Osteocyte (in vitro differentiated cells): ENCODE results near the gene TUT1. TPM values are rescaled to one million over a fixed set of nuclear protein-coding genes. Genes with fewer than 3 reads are reported as not detected.
"Not testable (repeated sequence)": the region's sequence is repeated elsewhere in the genome, so short reads cannot be mapped to it uniquely, and the experiment has no call there.

Experiments
- DNase-seq: peaks from one replicate; pipeline ENCODE4 v3.0.0; 2021; ENCODE audit warnings: mixed read lengths; ENCODE audit not compliant: unreplicated experiment; ENCODE audit errors: extremely low spot score
- H3K27ac Mint-ChIP-seq: one replicate; pipeline ENCODE4 v1.8.0; 2021; ENCODE audit warnings: mild to moderate bottlenecking, mixed read lengths; ENCODE audit not compliant: unreplicated experiment
- H3K27me3 Mint-ChIP-seq: one replicate; pipeline ENCODE4 v1.8.0; 2021; ENCODE audit warnings: mixed read lengths; ENCODE audit not compliant: unreplicated experiment
- H3K36me3 Mint-ChIP-seq: one replicate; pipeline ENCODE4 v1.8.0; 2021; ENCODE audit warnings: mixed read lengths; ENCODE audit not compliant: unreplicated experiment
- H3K4me1 Mint-ChIP-seq: one replicate; pipeline ENCODE4 v1.8.0; 2021; ENCODE audit warnings: mixed read lengths; ENCODE audit not compliant: unreplicated experiment
- H3K4me3 Mint-ChIP-seq: one replicate; pipeline ENCODE4 v1.8.0; 2021; ENCODE audit warnings: mild to moderate bottlenecking, moderate library complexity, mixed read lengths; ENCODE audit not compliant: unreplicated experiment
- H3K9me3 Mint-ChIP-seq: one replicate; pipeline ENCODE4 v1.8.0; 2021; ENCODE audit warnings: mixed read lengths; ENCODE audit not compliant: unreplicated experiment
- total RNA-seq: library from RNA; stranded (reverse); gene quantifications from 2 replicates; pipeline ENCODE4 v1.2.1, GENCODE V29; 2021
- TF ChIP-seq, protein P1 (sequence below): fragments of 200-600 bp; sonication (generic); IDR thresholded peaks from 2 replicates; pipeline ENCODE4 v1.5.0; 2021; ENCODE audit warnings: antibody characterized with exemption, mild to moderate bottlenecking, moderate library complexity

The TUT1 gene
- total RNA-seq, 1 donor from 2014 or later: 12.7 TPM

GRCh38 chr11:62575156-62575555 is 16.2 kb downstream of the TUT1 start:
- TF ChIP-seq, protein P1, sequence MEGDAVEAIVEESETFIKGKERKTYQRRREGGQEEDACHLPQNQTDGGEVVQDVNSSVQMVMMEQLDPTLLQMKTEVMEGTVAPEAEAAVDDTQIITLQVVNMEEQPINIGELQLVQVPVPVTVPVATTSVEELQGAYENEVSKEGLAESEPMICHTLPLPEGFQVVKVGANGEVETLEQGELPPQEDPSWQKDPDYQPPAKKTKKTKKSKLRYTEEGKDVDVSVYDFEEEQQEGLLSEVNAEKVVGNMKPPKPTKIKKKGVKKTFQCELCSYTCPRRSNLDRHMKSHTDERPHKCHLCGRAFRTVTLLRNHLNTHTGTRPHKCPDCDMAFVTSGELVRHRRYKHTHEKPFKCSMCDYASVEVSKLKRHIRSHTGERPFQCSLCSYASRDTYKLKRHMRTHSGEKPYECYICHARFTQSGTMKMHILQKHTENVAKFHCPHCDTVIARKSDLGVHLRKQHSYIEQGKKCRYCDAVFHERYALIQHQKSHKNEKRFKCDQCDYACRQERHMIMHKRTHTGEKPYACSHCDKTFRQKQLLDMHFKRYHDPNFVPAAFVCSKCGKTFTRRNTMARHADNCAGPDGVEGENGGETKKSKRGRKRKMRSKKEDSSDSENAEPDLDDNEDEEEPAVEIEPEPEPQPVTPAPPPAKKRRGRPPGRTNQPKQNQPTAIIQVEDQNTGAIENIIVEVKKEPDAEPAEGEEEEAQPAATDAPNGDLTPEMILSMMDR: no peak
- H3K4me1 Mint-ChIP-seq: peaks cover 43% of the 10 kb centered on the region
- H3K9me3 Mint-ChIP-seq: no peaks in the 10 kb centered on the region
- no peak for DNase-seq
- no peaks in the 10 kb centered on the region for H3K27me3 Mint-ChIP-seq
- peak overlapping the region; percentile 99 for H3K27ac Mint-ChIP-seq
- H3K36me3 Mint-ChIP-seq: peaks cover 32% of the 10 kb centered on the region
- peak overlapping the region; percentile 95 for H3K4me3 Mint-ChIP-seq

GRCh38 chr11:62574363-62575071 is 16.8 kb downstream of the TUT1 start:
- H3K27me3 Mint-ChIP-seq: no peaks in the 10 kb centered on the region
- H3K4me1 Mint-ChIP-seq: peaks cover 48% of the 10 kb centered on the region
- DNase-seq: no peak
- peak overlapping the region; percentile 99 for H3K27ac Mint-ChIP-seq
- H3K36me3 Mint-ChIP-seq: peaks cover 32% of the 10 kb centered on the region
- H3K9me3 Mint-ChIP-seq: no peaks in the 10 kb centered on the region
- peak overlapping the region; percentile 95 for H3K4me3 Mint-ChIP-seq
- TF ChIP-seq, protein P1: no peak

DNA sequence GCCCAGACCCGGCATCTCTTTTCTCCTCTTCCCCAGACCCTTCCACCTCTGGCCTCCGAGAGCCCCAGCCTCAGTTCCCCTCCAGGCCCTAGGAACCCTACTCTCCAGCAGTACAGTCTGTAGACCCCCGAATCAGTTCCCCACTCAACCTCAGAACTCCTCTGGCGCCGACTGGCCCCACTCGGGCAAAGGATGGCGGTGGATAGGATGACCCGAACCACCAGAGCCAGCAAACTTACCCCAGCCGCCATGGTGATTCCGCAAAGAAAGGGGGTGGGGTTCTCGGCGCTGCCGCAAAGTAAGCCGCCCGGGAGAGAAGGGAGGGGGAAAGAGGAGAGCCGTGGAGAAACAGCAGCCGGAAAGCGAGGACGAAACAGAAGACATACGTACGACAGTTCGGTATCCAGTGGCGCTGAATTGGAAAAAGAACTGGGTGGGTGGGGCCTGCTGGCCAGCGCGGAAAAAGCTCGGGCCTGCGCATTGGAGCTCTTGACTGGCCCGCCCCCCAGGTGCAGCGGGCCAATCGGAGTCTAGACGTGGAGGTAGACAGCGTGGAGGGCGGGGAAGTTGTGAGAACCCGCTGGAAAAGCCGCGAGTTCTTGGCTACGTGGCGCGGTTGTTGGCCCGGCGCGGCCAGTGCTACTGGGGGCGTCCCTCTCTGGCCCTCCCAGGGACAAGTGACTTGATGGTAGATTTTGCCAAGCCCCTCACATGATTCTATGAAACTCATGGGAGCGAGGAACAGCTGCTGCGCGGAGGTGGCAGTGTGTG is 17.5 kb downstream of the TUT1 start, which contains the start of gene EEF1G:
TSS of gene EEF1G (minus strand) at position 300 of the 771 bp plus-strand sequence. CDS start at position 251, 49 bp downstream.
- Mint-ChIP-seq H3K27me3 (no peaks in the 10 kb centered on the region), H3K27ac (peak within 1 kb of the TSS; percentile 99), H3K36me3 (peaks cover 33% of the 10 kb centered on the region), H3K4me1 (peaks cover 48% of the 10 kb centered on the region), H3K4me3 (peak within 1 kb of the TSS; percentile 95), H3K9me3 (no peaks in the 10 kb centered on the region)
- TF ChIP-seq, protein P1: no peak
- peak; percentile 100 for DNase-seq

- TF ChIP-seq, protein P1: no peak
- H3K36me3 Mint-ChIP-seq: peaks cover 33% of the 10 kb centered on the region
- H3K4me1 Mint-ChIP-seq: peaks cover 48% of the 10 kb centered on the region
- peak overlapping the region; percentile 99 for H3K27ac Mint-ChIP-seq
- peak overlapping the region; percentile 95 for H3K4me3 Mint-ChIP-seq
- H3K27me3 Mint-ChIP-seq: no peaks in the 10 kb centered on the region
- H3K9me3 Mint-ChIP-seq: no peaks in the 10 kb centered on the region
- DNase-seq: no peak
These were observed 18.2 kb downstream of the TUT1 start for GRCh38 chr11:62573006-62573591.

- Mint-ChIP-seq H3K4me1 (peaks cover 48% of the 10 kb centered on the region), H3K36me3 (peaks cover 34% of the 10 kb centered on the region), H3K4me3 (peak overlapping the region; percentile 95), H3K27ac (peak overlapping the region; percentile 99), H3K9me3 (no peaks in the 10 kb centered on the region), H3K27me3 (no peaks in the 10 kb centered on the region)
- TF ChIP-seq, protein P1: no peak
- no peak for DNase-seq
These were observed 18.9 kb downstream of the TUT1 start for GRCh38 chr11:62572431-62572830.

- not testable (repeated sequence) for H3K27me3 Mint-ChIP-seq, H3K9me3 Mint-ChIP-seq, DNase-seq, H3K4me3 Mint-ChIP-seq
- Mint-ChIP-seq H3K36me3 (peaks cover 39% of the 10 kb centered on the region), H3K4me1 (peaks cover 45% of the 10 kb centered on the region), H3K27ac (peak overlapping the region; percentile 66)
These were observed 19.8 kb downstream of the TUT1 start for GRCh38 chr11:62571493-62571892.

DNA sequence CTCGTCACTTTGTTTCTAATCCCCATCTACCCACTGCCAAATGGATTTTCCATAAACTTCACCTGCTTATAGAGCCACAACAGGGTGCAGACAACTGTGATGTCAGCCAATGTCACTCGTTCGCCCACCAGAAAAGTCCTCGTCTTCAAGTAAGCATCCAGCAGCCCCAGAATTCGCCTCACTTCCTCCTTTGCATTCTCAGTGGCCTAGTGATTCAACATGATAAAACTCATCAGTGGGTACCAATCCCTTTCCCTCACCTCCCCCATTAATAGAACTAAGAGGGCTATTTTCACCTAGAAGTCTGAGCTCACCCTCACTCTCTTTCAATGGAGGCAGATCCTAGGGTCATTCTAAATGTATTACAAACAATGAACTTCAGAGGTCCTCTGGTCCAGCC is 20.4 kb downstream of the TUT1 start:
- DNase-seq, H3K27me3 Mint-ChIP-seq, H3K9me3 Mint-ChIP-seq: not testable (repeated sequence)
- peaks cover 44% of the 10 kb centered on the region for H3K4me1 Mint-ChIP-seq
- peak overlapping the region; percentile 66 for H3K27ac Mint-ChIP-seq
- peaks cover 44% of the 10 kb centered on the region for H3K36me3 Mint-ChIP-seq
- peak overlapping the region; percentile 2 for H3K4me3 Mint-ChIP-seq
